ENCODE data around the gene ENPP7. TPM values are rescaled to one million over a fixed set of nuclear protein-coding genes. Genes with fewer than 3 reads are reported as not detected.
"Not testable (repeated sequence)": the region's sequence is repeated elsewhere in the genome, so short reads cannot be mapped to it uniquely, and the experiment has no call there.

ENPP7 gene
- polyA plus RNA-seq, 3 donors: 2.4 to 6.0 (median 2.4) TPM

- no peak for DNase-seq (ENCODE audit: low read depth in 3 of 3, low spot score in 2 of 3)
Measured at GRCh38 chr17:79748295-79749099, 17.8 kb downstream of the ENPP7 start.

GRCh38 chr17:79749156-79749815 lies 18.5 kb downstream of the ENPP7 start:
- DNase-seq (ENCODE audit: low read depth in 3 of 3, low spot score in 2 of 3): no peak

- no peak for DNase-seq (ENCODE audit: low read depth in 3 of 3, low spot score in 2 of 3)
Measured at GRCh38 chr17:79749958-79750357, 19.2 kb downstream of the ENPP7 start.

GRCh38 chr17:79750650-79751545 lies 20.2 kb downstream of the ENPP7 start:
- no peak for DNase-seq (ENCODE audit: low read depth in 3 of 3, low spot score in 2 of 3)

- no peak for DNase-seq (ENCODE audit: low read depth in 3 of 3, low spot score in 2 of 3)
Measured at GRCh38 chr17:79752175-79752574, 21.4 kb downstream of the ENPP7 start.

- no peak for DNase-seq (ENCODE audit: low read depth in 3 of 3, low spot score in 2 of 3)
Measured at GRCh38 chr17:79754370-79754769, 23.6 kb downstream of the ENPP7 start.

- DNase-seq (ENCODE audit: low read depth in 3 of 3, low spot score in 2 of 3): not testable (repeated sequence)
Measured at GRCh38 chr17:79754903-79755302, 24.2 kb downstream of the ENPP7 start.

- no peak for DNase-seq (ENCODE audit: low read depth in 3 of 3, low spot score in 2 of 3)
Measured at GRCh38 chr17:79755591-79755990, 24.8 kb downstream of the ENPP7 start.

GRCh38 chr17:79757140-79757745 lies 26.5 kb downstream of the ENPP7 start:
- no peak for DNase-seq (ENCODE audit: low read depth in 3 of 3, low spot score in 2 of 3)

- DNase-seq (ENCODE audit: low read depth in 3 of 3, low spot score in 2 of 3): no peak
Measured at GRCh38 chr17:79758271-79758670, 27.5 kb downstream of the ENPP7 start.

- DNase-seq (ENCODE audit: low read depth in 3 of 3, low spot score in 2 of 3): no peak
Measured at GRCh38 chr17:79760197-79760906, 29.6 kb downstream of the ENPP7 start.

- no peak for DNase-seq (ENCODE audit: low read depth in 3 of 3, low spot score in 2 of 3)
Measured at GRCh38 chr17:79761894-79762589, 31.3 kb downstream of the ENPP7 start.

- DNase-seq (ENCODE audit: low read depth in 3 of 3, low spot score in 2 of 3): no peak
Measured at GRCh38 chr17:79765708-79766107, 35.0 kb downstream of the ENPP7 start.

- DNase-seq (ENCODE audit: low read depth in 3 of 3, low spot score in 2 of 3): no peak
Measured at GRCh38 chr17:79769570-79770506, 39.1 kb downstream of the ENPP7 start.

- DNase-seq (ENCODE audit: low read depth in 3 of 3, low spot score in 2 of 3): no peak
Measured at GRCh38 chr17:79771276-79771675, 40.5 kb downstream of the ENPP7 start.

- DNase-seq (ENCODE audit: low read depth in 3 of 3, low spot score in 2 of 3): not testable (repeated sequence)
Measured at GRCh38 chr17:79772726-79773125, 42.0 kb downstream of the ENPP7 start.

- no peak for DNase-seq (ENCODE audit: low read depth in 3 of 3, low spot score in 2 of 3)
Measured at GRCh38 chr17:79774561-79774975, 43.8 kb downstream of the ENPP7 start.

GRCh38 chr17:79775632-79776031 lies 44.9 kb downstream of the ENPP7 start:
- no peak for DNase-seq (ENCODE audit: low read depth in 3 of 3, low spot score in 2 of 3)

Measured in right renal cortex interstitium (tissue), 3 donors.